ENCODE measurements around the gene PGBD5. TPM values are rescaled to one million over a fixed set of nuclear protein-coding genes. Genes with fewer than 3 reads are reported as not detected.

Gene PGBD5
- total RNA-seq, 2 donors from 2014 or later = 0.14 to 0.63 TPM

DNA sequence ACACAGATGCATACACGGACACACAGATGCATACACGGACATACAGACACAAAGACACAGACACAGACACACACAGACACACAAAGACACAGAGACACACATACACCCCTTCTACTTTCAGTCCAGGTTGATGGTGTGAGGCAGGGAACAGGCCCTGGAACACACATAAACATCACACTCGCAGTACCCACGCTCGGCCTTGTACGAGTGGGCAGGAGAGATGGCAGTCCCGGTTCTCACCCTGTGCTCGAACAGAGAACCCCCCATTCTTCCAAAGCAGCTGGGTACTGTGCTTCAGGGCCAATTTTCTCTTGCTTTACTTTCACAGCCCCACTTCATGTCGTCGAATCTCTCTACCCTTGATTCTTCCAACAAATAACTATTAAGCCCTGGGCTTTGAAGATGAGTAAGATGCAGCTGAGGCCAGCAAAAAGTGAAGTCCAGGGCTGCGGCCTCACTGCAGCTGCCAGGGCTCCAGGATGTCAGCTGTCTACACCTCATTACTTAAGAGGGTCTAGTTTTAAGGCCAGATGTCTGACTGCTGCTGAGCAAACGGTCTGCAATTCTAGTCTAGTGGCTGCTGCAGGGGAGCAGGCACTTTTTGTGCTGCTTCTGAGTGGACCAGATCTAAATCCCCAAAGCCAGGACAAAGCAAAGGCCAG, 90.1 kb downstream of the PGBD5 start:
- TF ChIP-seq, protein P1, sequence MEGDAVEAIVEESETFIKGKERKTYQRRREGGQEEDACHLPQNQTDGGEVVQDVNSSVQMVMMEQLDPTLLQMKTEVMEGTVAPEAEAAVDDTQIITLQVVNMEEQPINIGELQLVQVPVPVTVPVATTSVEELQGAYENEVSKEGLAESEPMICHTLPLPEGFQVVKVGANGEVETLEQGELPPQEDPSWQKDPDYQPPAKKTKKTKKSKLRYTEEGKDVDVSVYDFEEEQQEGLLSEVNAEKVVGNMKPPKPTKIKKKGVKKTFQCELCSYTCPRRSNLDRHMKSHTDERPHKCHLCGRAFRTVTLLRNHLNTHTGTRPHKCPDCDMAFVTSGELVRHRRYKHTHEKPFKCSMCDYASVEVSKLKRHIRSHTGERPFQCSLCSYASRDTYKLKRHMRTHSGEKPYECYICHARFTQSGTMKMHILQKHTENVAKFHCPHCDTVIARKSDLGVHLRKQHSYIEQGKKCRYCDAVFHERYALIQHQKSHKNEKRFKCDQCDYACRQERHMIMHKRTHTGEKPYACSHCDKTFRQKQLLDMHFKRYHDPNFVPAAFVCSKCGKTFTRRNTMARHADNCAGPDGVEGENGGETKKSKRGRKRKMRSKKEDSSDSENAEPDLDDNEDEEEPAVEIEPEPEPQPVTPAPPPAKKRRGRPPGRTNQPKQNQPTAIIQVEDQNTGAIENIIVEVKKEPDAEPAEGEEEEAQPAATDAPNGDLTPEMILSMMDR (IDR thresholded peaks at IDR 0.05) = no peak
- Histone ChIP-seq H3K27me3 (replicated peaks; ENCODE audit: insufficient read depth) (no peaks in the 10 kb centered on the region), H3K4me3 (no peak overlapping the region), H3K27ac (no peak overlapping the region), H3K9me3 (no peaks in the 10 kb centered on the region), H3K4me1 (ENCODE audit: control insufficient read depth in 1 of 2, low read depth in 2 of 2) (peaks cover 0 to 13% of the 10 kb centered on the region in 2 donors), H3K36me3 (no peaks in the 10 kb centered on the region)
- DNase-seq (ENCODE audit: low spot score) = no peak
- ATAC-seq (ENCODE audit: insufficient number of reproducible peaks, low FRiP score, low read depth) = no peak

DNA sequence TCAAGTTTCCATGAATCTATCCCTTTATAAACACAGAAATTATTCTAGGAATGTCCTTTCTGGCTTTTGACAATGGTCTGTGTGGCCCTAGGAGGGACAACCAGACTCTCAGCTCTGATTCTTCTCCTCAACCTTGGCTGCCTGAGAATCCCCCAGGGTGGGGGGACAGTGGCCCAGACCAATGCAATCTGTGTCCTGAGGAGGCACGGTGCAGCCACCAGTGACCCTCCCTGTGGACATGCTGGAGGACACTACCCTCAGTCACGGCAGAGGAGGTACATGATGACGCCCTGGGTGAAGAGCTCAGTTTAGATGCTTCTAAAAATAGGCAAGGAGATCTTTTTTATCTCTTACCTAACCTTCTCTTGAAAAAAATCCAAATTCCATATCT, 91.7 kb downstream of the PGBD5 start:
- ATAC-seq (ENCODE audit: insufficient number of reproducible peaks, low FRiP score, low read depth) (no peak), DNase-seq (ENCODE audit: low spot score) (no peak)

DNA sequence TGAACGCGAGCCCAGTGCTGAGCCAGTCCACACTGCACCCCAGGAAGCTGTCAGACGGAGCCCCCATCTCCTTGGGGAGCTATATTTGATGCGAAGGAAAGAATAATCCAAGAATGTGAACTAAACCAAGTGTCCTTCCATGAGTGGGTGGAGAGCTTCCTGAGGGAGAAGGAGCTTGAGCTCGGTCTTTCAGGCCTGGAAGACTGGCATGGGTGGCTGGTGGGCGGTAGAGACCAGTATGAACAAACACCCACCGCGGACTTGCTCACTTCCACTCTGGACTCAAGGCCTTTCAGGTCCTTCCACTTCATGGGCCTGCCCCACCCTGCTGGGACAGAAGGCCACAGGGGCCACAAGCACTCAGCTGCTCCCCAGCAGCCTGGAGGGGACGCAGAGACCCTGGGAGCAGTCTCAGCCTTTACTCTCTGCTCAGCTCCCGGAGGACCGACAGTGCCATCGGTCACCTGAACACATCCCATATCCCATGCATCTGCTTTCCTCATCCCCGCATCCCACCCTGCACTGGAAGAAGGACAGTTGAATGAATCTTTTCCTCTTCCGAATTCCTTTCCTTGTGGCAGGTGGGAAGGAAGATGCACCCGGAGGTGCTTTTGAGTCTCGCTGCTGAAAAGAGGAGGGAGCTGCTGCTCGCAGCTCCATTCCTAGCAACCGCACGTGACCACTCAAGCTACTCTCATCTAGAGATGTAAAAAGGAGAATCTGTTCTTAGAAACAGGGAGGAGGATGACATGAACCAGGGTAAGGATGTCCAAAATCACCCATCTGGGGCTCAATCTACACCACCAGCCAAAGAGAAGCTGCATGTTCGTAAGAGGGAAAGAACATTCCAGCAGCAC, 92.3 kb downstream of the PGBD5 start:
- Histone ChIP-seq H3K9me3 (no peaks in the 10 kb centered on the region), H3K27ac (no peak overlapping the region), H3K4me1 (ENCODE audit: control insufficient read depth in 1 of 2, low read depth in 2 of 2) (peaks cover 0 to 13% of the 10 kb centered on the region in 2 donors), H3K4me3 (no peak overlapping the region), H3K27me3 (replicated peaks; ENCODE audit: insufficient read depth) (no peaks in the 10 kb centered on the region), H3K36me3 (no peaks in the 10 kb centered on the region)
- no peak for DNase-seq (ENCODE audit: low spot score)
- TF ChIP-seq, protein P1 (IDR thresholded peaks at IDR 0.05) = no peak
- ATAC-seq (ENCODE audit: insufficient number of reproducible peaks, low FRiP score, low read depth) = no peak

More for the DNA sequence above, 91.7 kb downstream of the PGBD5 start:
- Histone ChIP-seq H3K36me3 (no peaks in the 10 kb centered on the region), H3K4me1 (ENCODE audit: control insufficient read depth in 1 of 2, low read depth in 2 of 2) (peaks cover 0 to 13% of the 10 kb centered on the region in 2 donors), H3K27ac (no peak overlapping the region), H3K27me3 (replicated peaks; ENCODE audit: insufficient read depth) (no peaks in the 10 kb centered on the region), H3K4me3 (no peak overlapping the region), H3K9me3 (no peaks in the 10 kb centered on the region)
- TF ChIP-seq, protein P1 (IDR thresholded peaks at IDR 0.05) = no peak

DNA sequence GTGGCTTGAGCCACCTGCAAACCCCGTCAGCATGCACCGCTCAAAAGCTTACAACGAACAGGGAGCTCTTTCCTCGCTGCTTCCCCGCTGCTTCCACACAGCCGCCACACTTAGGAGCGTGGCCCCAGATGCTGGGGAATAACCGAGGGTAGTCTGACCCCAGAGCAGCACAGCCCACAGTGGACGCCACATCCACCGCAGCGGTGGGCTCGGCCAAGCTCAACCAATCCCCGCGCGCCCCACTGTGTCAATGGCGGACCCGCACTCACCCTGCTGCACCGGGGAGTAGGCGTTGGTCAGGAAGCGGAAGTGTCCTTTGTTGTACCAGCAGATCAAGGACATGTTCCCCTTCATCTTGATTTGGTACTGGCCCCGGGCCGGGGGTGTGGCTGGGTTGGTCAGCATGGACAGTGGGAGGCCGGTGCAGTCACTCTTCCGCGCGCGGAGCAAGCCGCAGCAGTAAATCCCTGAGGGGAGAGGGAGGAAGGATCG, 93.5 kb downstream of the PGBD5 start:
- DNase-seq (ENCODE audit: low spot score) (no peak), ATAC-seq (ENCODE audit: insufficient number of reproducible peaks, low FRiP score, low read depth) (no peak)
- TF ChIP-seq, protein P1 (IDR thresholded peaks at IDR 0.05) = no peak
- H3K4me1 ChIP-seq (ENCODE audit: control insufficient read depth in 1 of 2, low read depth in 2 of 2) = peaks cover 0 to 13% of the 10 kb centered on the region in 2 donors
- no peak overlapping the region for H3K4me3 ChIP-seq
- H3K9me3 ChIP-seq = no peaks in the 10 kb centered on the region
- H3K36me3 ChIP-seq = no peaks in the 10 kb centered on the region
- H3K27ac ChIP-seq = no peak overlapping the region
- H3K27me3 ChIP-seq (replicated peaks; ENCODE audit: insufficient read depth) = no peaks in the 10 kb centered on the region

DNA sequence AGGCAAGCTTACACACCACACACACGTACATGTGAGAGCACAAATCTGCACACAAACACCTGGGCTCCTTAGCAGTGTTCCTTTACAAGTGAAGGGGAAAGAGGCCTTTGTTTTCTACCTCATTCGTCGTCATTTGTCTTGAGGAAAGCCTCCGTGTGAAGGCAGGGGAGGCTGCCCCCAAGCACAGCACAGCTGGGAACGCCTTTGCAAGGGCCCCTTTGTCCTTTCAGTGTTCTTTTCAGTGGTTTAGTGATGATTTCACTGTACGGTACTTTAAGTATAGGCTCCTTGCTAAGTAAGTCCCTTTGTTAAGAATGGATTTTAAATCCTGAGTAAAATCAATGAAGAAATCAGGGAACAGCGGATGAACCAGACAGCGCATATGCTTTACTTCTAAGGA, 94.1 kb downstream of the PGBD5 start:
- TF ChIP-seq, protein P1 (IDR thresholded peaks at IDR 0.05) = no peak
- H3K4me1 ChIP-seq (ENCODE audit: control insufficient read depth in 1 of 2, low read depth in 2 of 2) = peaks cover 0 to 13% of the 10 kb centered on the region in 2 donors
- H3K4me3 ChIP-seq = no peak overlapping the region
- DNase-seq (ENCODE audit: low spot score) (no peak), ATAC-seq (ENCODE audit: insufficient number of reproducible peaks, low FRiP score, low read depth) (no peak)
- no peak overlapping the region for H3K27ac ChIP-seq
- H3K9me3 ChIP-seq = no peaks in the 10 kb centered on the region
- no peaks in the 10 kb centered on the region for H3K27me3 ChIP-seq (replicated peaks; ENCODE audit: insufficient read depth)
- H3K36me3 ChIP-seq = no peaks in the 10 kb centered on the region
